ENCODE results near the gene PCDHGA7. TPM values are rescaled to one million over a fixed set of nuclear protein-coding genes. Genes with fewer than 3 reads are reported as not detected.
"Not testable (repeated sequence)": the region's sequence is repeated elsewhere in the genome, so short reads cannot be mapped to it uniquely, and the experiment has no call there.

PCDHGA7 gene
- total and polyA plus RNA-seq, 3 experiments from 2014 or later: 0.09 TPM; not detected in 2

GRCh38 chr5:141371572-141372475 lies 10.7 kb upstream of the PCDHGA7 start:
- Mint-ChIP-seq H3K9me3 (peaks cover 28 to 67% (median 48%) of the 10 kb centered on the region in 5 donors), H3K4me1 (peaks cover 5 to 9% (median 7%) of the 10 kb centered on the region in 3 donors), H3K27me3 (peaks cover 55 to 83% of the 10 kb centered on the region in 2 donors), H3K4me3 (no peak overlapping the region), H3K36me3 (peaks cover 2 to 5% (median 3%) of the 10 kb centered on the region in 3 donors), H3K27ac (no peak overlapping the region)
- Histone ChIP-seq H3K4me3 (ENCODE audit: low read length) (no peak overlapping the region), H3K27ac (ENCODE audit: low read depth, low read length) (no peak overlapping the region), H3K27me3 (ENCODE audit: insufficient read depth, low read length, poor library complexity, severe bottlenecking) (peaks cover 29% of the 10 kb centered on the region), H3K4me1 (ENCODE audit: insufficient read depth, low read length) (no peaks in the 10 kb centered on the region), H3K9me3 (ENCODE audit: low read length) (peaks cover 6% of the 10 kb centered on the region), H3K36me3 (ENCODE audit: insufficient read depth, low read length) (no peaks in the 10 kb centered on the region)
- ChIA-PET POLR2A (no interaction called here), CTCF (interaction anchor here (1.5 kb wide), 1 partner anchor 13 kb away, joined by 3 read pairs; no protein-coding TSS in a partner anchor)
- DNase-seq: no peak

DNA sequence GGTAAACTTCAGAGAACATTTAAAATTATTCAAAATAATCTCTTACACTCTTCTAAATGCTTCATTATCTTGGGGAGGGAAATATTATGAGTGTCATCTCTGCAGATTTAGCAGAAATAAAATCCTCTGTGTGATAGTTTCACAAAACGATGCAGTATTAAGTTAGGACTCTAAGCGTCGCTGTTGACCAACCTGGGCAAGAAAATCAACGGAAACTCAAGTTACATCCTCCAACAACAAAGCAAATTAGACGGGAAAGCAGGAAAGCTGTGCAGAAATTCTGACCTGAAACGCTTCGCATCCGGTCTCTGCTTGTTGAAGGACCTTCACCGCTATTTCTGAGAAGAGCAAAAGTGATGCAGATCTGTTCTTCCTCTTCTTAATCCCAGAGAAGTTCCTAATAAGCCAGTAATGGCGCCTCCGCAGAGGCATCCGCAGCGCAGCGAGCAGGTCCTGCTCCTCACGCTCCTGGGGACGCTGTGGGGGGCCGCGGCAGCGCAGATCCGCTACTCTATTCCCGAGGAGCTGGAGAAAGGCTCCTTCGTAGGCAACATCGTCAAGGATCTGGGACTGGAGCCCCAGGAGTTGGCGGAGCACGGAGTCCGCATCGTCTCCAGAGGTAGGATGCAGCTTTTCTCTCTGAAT lies 8.7 kb upstream of the PCDHGA7 start, which contains the start of gene PCDHGA6:
PCDHGA6 (plus strand) TSS at position 219 of the 645 bp plus-strand sequence; CDS start at position 412, 193 bp downstream.
- Mint-ChIP-seq H3K27ac (no peak within 1 kb of the TSS), H3K4me3 (peak within 1 kb of the TSS in 4 of 7 donors; percentile 5 to 55 (median 46)), H3K27me3 (peaks cover 51 to 75% of the 10 kb centered on the region in 2 donors), H3K4me1 (peaks cover 5 to 9% (median 7%) of the 10 kb centered on the region in 3 donors), H3K9me3 (peaks cover 26 to 76% (median 51%) of the 10 kb centered on the region in 5 donors), H3K36me3 (peaks cover 2 to 12% (median 3%) of the 10 kb centered on the region in 3 donors)
- no peak within 1 kb of the TSS for H3K4me3 ChIP-seq (ENCODE audit: low read length)
- DNase-seq: no peak
- H3K9me3 ChIP-seq (ENCODE audit: low read length): peaks cover 6% of the 10 kb centered on the region
- no peaks in the 10 kb centered on the region for H3K4me1 ChIP-seq (ENCODE audit: insufficient read depth, low read length)
- ChIA-PET CTCF (interaction anchor here (0.7 kb wide), 1 partner anchor 150 kb away, joined by 3 read pairs; no protein-coding TSS in a partner anchor), POLR2A (no interaction called here)
- H3K36me3 ChIP-seq (ENCODE audit: insufficient read depth, low read length): no peaks in the 10 kb centered on the region
- H3K27ac ChIP-seq (ENCODE audit: low read depth, low read length): no peak within 1 kb of the TSS
- H3K27me3 ChIP-seq (ENCODE audit: insufficient read depth, low read length, poor library complexity, severe bottlenecking): peaks cover 20% of the 10 kb centered on the region

DNA sequence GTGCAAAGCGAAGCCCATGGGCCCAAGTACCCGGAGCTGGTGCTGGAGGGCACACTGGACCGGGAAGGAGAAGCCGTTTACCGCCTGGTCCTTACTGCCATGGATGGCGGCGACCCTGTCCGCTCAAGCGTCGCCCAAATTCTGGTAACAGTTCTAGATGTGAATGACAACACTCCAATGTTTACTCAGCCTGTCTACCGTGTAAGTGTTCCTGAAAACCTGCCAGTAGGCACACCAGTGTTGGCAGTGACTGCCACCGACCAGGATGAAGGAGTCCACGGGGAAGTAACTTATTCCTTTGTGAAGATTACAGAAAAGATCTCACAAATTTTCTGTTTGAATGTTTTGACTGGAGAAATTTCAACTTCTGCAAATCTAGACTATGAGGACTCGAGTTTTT lies 7.9 kb upstream of the PCDHGA7 start:
- ChIA-PET POLR2A (no interaction called here), CTCF (interaction anchor here (1.3 kb wide), 1 partner anchor 19 kb away, joined by 4 read pairs; the partner anchor contains the start of gene PCDHGA4)
- Mint-ChIP-seq H3K27ac (no peak overlapping the region), H3K27me3 (peaks cover 47 to 69% of the 10 kb centered on the region in 2 donors), H3K4me3 (no peak overlapping the region), H3K9me3 (peaks cover 23 to 80% (median 52%) of the 10 kb centered on the region in 5 donors), H3K36me3 (peaks cover 2 to 12% (median 3%) of the 10 kb centered on the region in 3 donors), H3K4me1 (peaks cover 5 to 9% (median 7%) of the 10 kb centered on the region in 3 donors)
- H3K27ac ChIP-seq (ENCODE audit: low read depth, low read length): no peak overlapping the region
- no peak for DNase-seq
- no peak overlapping the region for H3K4me3 ChIP-seq (ENCODE audit: low read length)
- peaks cover 20% of the 10 kb centered on the region for H3K27me3 ChIP-seq (ENCODE audit: insufficient read depth, low read length, poor library complexity, severe bottlenecking)
- no peaks in the 10 kb centered on the region for H3K36me3 ChIP-seq (ENCODE audit: insufficient read depth, low read length)
- peaks cover 6% of the 10 kb centered on the region for H3K9me3 ChIP-seq (ENCODE audit: low read length)
- no peaks in the 10 kb centered on the region for H3K4me1 ChIP-seq (ENCODE audit: insufficient read depth, low read length)

GRCh38 chr5:141375444-141376155 lies 6.9 kb upstream of the PCDHGA7 start:
- H3K36me3 Mint-ChIP-seq; H3K4me3 ChIP-seq (ENCODE audit: low read length); H3K4me1 Mint-ChIP-seq; DNase-seq; H3K4me3 Mint-ChIP-seq; H3K27ac Mint-ChIP-seq; POLR2A ChIA-PET; H3K4me1 ChIP-seq (ENCODE audit: insufficient read depth, low read length); H3K9me3 ChIP-seq (ENCODE audit: low read length); H3K27ac ChIP-seq (ENCODE audit: low read depth, low read length); H3K36me3 ChIP-seq (ENCODE audit: insufficient read depth, low read length): not testable (repeated sequence)
- CTCF ChIA-PET: interaction anchor here (1.3 kb wide), 1 partner anchor 20 kb away, joined by 4 read pairs; the partner anchor contains the start of gene PCDHGA4
- Mint-ChIP-seq H3K27me3 (peaks cover 49 to 67% of the 10 kb centered on the region in 2 donors), H3K9me3 (peaks cover 27 to 79% (median 45%) of the 10 kb centered on the region in 5 donors)
- H3K27me3 ChIP-seq (ENCODE audit: insufficient read depth, low read length, poor library complexity, severe bottlenecking): peaks cover 20% of the 10 kb centered on the region

- CTCF ChIA-PET: no interaction called here
- Mint-ChIP-seq H3K4me1 (no peaks in the 10 kb centered on the region), H3K27ac (no peak overlapping the region), H3K27me3 (peaks cover 60 to 73% of the 10 kb centered on the region in 2 donors), H3K9me3 (peaks cover 24 to 77% (median 56%) of the 10 kb centered on the region in 5 donors), H3K36me3 (peaks cover 2 to 3% (median 3%) of the 10 kb centered on the region in 3 donors), H3K4me3 (no peak overlapping the region)
- POLR2A ChIA-PET: no interaction called here
- H3K4me1 ChIP-seq (ENCODE audit: insufficient read depth, low read length): no peaks in the 10 kb centered on the region
- no peak overlapping the region for H3K27ac ChIP-seq (ENCODE audit: low read depth, low read length)
- no peak for DNase-seq
- no peaks in the 10 kb centered on the region for H3K9me3 ChIP-seq (ENCODE audit: low read length)
- H3K36me3 ChIP-seq (ENCODE audit: insufficient read depth, low read length): no peaks in the 10 kb centered on the region
- peaks cover 11% of the 10 kb centered on the region for H3K27me3 ChIP-seq (ENCODE audit: insufficient read depth, low read length, poor library complexity, severe bottlenecking)
- no peak overlapping the region for H3K4me3 ChIP-seq (ENCODE audit: low read length)
These were observed 803 bp downstream of the PCDHGA7 start for GRCh38 chr5:141383345-141383744.

GRCh38 chr5:141384471-141385267 lies 2.1 kb downstream of the PCDHGA7 start:
- H3K36me3 ChIP-seq (ENCODE audit: insufficient read depth, low read length): no peaks in the 10 kb centered on the region
- H3K27me3 Mint-ChIP-seq: peaks cover 66 to 76% of the 10 kb centered on the region in 2 donors
- H3K4me3 Mint-ChIP-seq: no peak overlapping the region
- H3K9me3 Mint-ChIP-seq: peaks cover 27 to 73% (median 60%) of the 10 kb centered on the region in 5 donors
- no peak overlapping the region for H3K27ac Mint-ChIP-seq
- H3K27ac ChIP-seq (ENCODE audit: low read depth, low read length): no peak overlapping the region
- no peaks in the 10 kb centered on the region for H3K4me1 Mint-ChIP-seq
- H3K27me3 ChIP-seq (ENCODE audit: insufficient read depth, low read length, poor library complexity, severe bottlenecking): peaks cover 11% of the 10 kb centered on the region
- no peaks in the 10 kb centered on the region for H3K4me1 ChIP-seq (ENCODE audit: insufficient read depth, low read length)
- DNase-seq: no peak
- POLR2A ChIA-PET: no interaction called here
- peaks cover 2 to 8% (median 3%) of the 10 kb centered on the region in 3 donors for H3K36me3 Mint-ChIP-seq
- H3K4me3 ChIP-seq (ENCODE audit: low read length): no peak overlapping the region
- no peaks in the 10 kb centered on the region for H3K9me3 ChIP-seq (ENCODE audit: low read length)
- CTCF ChIA-PET: no interaction called here

All from CD8-positive, alpha-beta memory T cell (primary cell).